Measurements from ENCODE around the gene SLC4A5.

GRCh38 chr2:74255660-74256213 lies 87.5 kb downstream of the SLC4A5 start:
- TF ChIP-seq, protein P1, sequence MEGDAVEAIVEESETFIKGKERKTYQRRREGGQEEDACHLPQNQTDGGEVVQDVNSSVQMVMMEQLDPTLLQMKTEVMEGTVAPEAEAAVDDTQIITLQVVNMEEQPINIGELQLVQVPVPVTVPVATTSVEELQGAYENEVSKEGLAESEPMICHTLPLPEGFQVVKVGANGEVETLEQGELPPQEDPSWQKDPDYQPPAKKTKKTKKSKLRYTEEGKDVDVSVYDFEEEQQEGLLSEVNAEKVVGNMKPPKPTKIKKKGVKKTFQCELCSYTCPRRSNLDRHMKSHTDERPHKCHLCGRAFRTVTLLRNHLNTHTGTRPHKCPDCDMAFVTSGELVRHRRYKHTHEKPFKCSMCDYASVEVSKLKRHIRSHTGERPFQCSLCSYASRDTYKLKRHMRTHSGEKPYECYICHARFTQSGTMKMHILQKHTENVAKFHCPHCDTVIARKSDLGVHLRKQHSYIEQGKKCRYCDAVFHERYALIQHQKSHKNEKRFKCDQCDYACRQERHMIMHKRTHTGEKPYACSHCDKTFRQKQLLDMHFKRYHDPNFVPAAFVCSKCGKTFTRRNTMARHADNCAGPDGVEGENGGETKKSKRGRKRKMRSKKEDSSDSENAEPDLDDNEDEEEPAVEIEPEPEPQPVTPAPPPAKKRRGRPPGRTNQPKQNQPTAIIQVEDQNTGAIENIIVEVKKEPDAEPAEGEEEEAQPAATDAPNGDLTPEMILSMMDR (IDR thresholded peaks at IDR 0.05), result no peak
- no peak for TF ChIP-seq POLR2A (IDR thresholded peaks at IDR 0.05)
